Neural progenitor cell (in vitro differentiated cells): ENCODE measurements around the gene ADIG.

Experiments
- CTCF ChIP-seq: fragments of 200-600 bp; sonication (generic); IDR thresholded peaks from 2 replicates; pipeline ENCODE4 v1.5.1; 2017; ENCODE audit warnings: antibody characterized with exemption, mild to moderate bottlenecking
- EZH2 ChIP-seq: fragments of 200-600 bp; sonication (generic); IDR thresholded peaks from 2 replicates; pipeline ENCODE4 v1.6.1; 2017; ENCODE audit warnings: antibody characterized with exemption, mild to moderate bottlenecking, moderate library complexity
- EZH2phosphoT487 ChIP-seq: fragments of 200-600 bp; sonication (generic); IDR thresholded peaks from 2 replicates; pipeline ENCODE4 v1.6.1; 2017; ENCODE audit warnings: antibody characterized with exemption

- TF ChIP-seq CTCF (no peak), EZH2 (no peak), EZH2phosphoT487 (no peak)
These were observed 23.9 kb downstream of the ADIG start for GRCh38 chr20:38604873-38605303.
